Keratinocyte (primary cell): Measurements from ENCODE around the gene ANTXRL. TPM values are rescaled to one million over a fixed set of nuclear protein-coding genes. Genes with fewer than 3 reads are reported as not detected.

ENCODE experiments used
- DNase-seq: peaks from one replicate; pipeline ENCODE4 v3.0.0-alpha.2; 2011; ENCODE audit warnings: low read depth, missing footprints, low spot score
- FAIRE-seq: peaks from 2 replicates; lab custom pipeline; 2011; peaks lifted over from hg19 to GRCh38; lab: Jason Lieb, UNC
- H2AFZ ChIP-seq: 2 replicates; pipeline ENCODE4 v1.6.0; 2012; ENCODE audit warnings: low read length, control low read depth, inconsistent platforms; ENCODE audit not compliant: control insufficient read depth
- H3K27ac ChIP-seq: 2 replicates; pipeline ENCODE4 v1.5.1; 2011; ENCODE audit warnings: low read length; ENCODE audit not compliant: control insufficient read depth, insufficient read depth
- H3K27me3 ChIP-seq: 3 replicates; pipeline ENCODE4 v1.6.0; 2011; ENCODE audit warnings: low read length; ENCODE audit not compliant: control insufficient read depth, insufficient read depth; ENCODE audit errors: extremely low read depth
- H3K36me3 ChIP-seq, 2 experiments: 2 replicates in 1 of 2; 3 replicates in 1 of 2; pipeline ENCODE4 v1.5.1; 2011; ENCODE audit warnings: low read length in 2 of 2, mild to moderate bottlenecking in 1 of 2; ENCODE audit not compliant: control insufficient read depth in 2 of 2, insufficient read depth in 2 of 2; ENCODE audit errors: extremely low read depth in 1 of 2
- H3K4me1 ChIP-seq: 3 replicates; pipeline ENCODE4 v1.5.1; 2011; ENCODE audit warnings: low read length; ENCODE audit not compliant: control insufficient read depth, insufficient read depth; ENCODE audit errors: extremely low read depth
- H3K4me2 ChIP-seq: 3 replicates; pipeline ENCODE4 v1.6.0; 2011; ENCODE audit warnings: low read depth, low read length; ENCODE audit not compliant: control insufficient read depth, insufficient read depth; ENCODE audit errors: extremely low read depth
- H3K4me3 ChIP-seq, 3 experiments: fragments of 200-600 bp in 1 of 3; sonication (generic) in 1 of 3; 2 replicates in 2 of 3; 3 replicates in 1 of 3; pipeline ENCODE4 v1.5.1; 2011 to 2016; ENCODE audit warnings: low read length in 3 of 3, mild to moderate bottlenecking in 3 of 3, control low read depth in 2 of 3, inconsistent platforms in 1 of 3, low read depth in 1 of 3, mixed read lengths in 1 of 3, mixed run types in 1 of 3, moderate library complexity in 1 of 3; ENCODE audit not compliant: control insufficient read depth in 2 of 3, insufficient read depth in 2 of 3; ENCODE audit errors: extremely low read depth in 1 of 3
- H3K79me2 ChIP-seq: 2 replicates; pipeline ENCODE4 v1.6.0; 2012; ENCODE audit warnings: low read length; ENCODE audit not compliant: control insufficient read depth, insufficient read depth
- H3K9ac ChIP-seq: 3 replicates; pipeline ENCODE4 v1.6.0; 2011; ENCODE audit warnings: low read length; ENCODE audit not compliant: control insufficient read depth, insufficient read depth; ENCODE audit errors: extremely low read depth
- H3K9me1 ChIP-seq: 3 replicates; pipeline ENCODE4 v1.6.0; 2011; ENCODE audit warnings: low read length; ENCODE audit not compliant: control insufficient read depth, insufficient read depth; ENCODE audit errors: extremely low read depth
- H3K9me3 ChIP-seq: 2 replicates; pipeline ENCODE4 v1.5.1; 2012; ENCODE audit warnings: low read depth, low read length; ENCODE audit not compliant: control insufficient read depth
- H4K20me1 ChIP-seq: 3 replicates; pipeline ENCODE4 v1.6.0; 2011; ENCODE audit warnings: low read length; ENCODE audit not compliant: control insufficient read depth, insufficient read depth; ENCODE audit errors: extremely low read depth
- EZH2 ChIP-seq: IDR thresholded peaks from one replicate; pipeline ENCODE4 v1.6.1; 2012; ENCODE audit warnings: inconsistent platforms, mild to moderate bottlenecking, low read length, moderate library complexity
- dilution Hi-C: fragments of 300-500 bp; cut with MboI; formaldehyde crosslinking; loops from one replicate; pipeline ENCODE4 v1.7.0; 2020; ENCODE audit warnings: low sequenced_read_pairs; ENCODE audit not compliant: extremely low pct_ligation_motif_present
- polyA plus RNA-seq, 5 experiments: library from polyadenylated mRNA; depleted of rRNA in 3 of 5; stranded (reverse) in 3 of 5; stranded (forward) in 1 of 5; unstranded in 1 of 5; fragments of >200 nt; gene quantifications; 1 replicate in 1 of 5; 2 replicates in 3 of 5; 3 replicates in 1 of 5; pipeline versions ENCODE4 v1.2.1 to v1.2.3, GENCODE V29; 2011 to 2012; ENCODE audit warnings: missing spikeins in 2 of 5, low read depth in 1 of 5, low replicate concordance in 1 of 5
- TF ChIP-seq, protein P1 (sequence below), 3 experiments: IDR thresholded peaks in 1 of 3; conservative IDR thresholded peaks in 1 of 3; optimal IDR thresholded peaks in 1 of 3; 2 replicates in 2 of 3; 3 replicates in 1 of 3; pipeline versions ENCODE3 to v1.5.1; 2011; ENCODE audit warnings: low read length in 3 of 3, mild to moderate bottlenecking in 3 of 3, moderate library complexity in 2 of 3, control low read depth in 1 of 3, inconsistent platforms in 1 of 3; ENCODE audit not compliant: insufficient read depth in 2 of 3; ENCODE audit errors: extremely low read depth in 1 of 3

ANTXRL gene
- polyA plus RNA-seq, 1 donor (not counting 4 experiments of a cell fraction or from before 2014, with no cell fraction given) = not detected

DNA sequence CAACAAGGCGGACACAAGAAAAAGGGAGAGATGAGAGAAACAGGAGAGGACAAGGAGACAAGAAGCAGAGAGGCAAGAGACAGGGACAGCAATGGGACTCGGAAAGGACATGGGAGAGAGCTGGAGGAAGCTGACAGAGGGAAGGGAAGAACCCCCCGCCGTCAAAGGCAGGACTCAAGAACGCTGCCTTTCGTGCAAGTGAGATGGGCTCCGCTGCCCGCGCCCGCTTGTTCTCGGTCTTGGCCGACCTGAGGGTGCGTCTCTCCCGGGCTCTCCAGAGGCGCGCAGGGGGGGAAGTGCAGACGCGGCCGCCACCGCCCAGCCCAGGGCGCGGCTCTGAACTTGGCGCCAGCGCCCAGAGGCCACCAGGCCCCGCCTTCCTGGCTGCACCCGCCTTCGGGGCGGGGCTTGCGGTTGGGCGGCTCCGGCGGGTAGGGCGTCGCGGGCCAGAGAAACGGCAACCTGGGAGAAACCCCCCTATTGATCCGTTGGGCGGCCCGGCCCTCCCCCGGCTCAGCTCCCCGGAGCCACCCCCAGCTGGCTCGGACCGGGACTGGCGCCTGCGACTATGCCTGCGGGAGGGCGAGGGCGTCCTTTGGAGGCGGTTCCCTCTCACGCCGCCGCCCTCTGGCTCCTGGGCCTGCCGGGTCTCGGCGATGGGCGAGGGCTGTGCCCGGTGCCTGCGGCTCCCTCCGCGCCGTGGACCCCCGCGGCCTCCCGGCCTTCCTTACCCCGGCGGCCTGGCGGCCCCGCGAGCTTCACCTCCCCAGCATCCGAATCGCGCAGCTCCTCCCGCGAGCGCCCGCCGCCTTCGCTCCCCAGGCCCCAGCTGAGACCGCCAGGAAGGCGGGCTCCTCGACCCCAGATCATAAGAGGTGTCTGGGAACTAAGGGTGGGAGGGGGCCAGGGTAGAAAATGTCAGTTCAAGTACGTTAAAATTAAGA is 2.2 kb upstream of the ANTXRL start:
- H3K9me1 ChIP-seq = no peaks in the 10 kb centered on the region
- peaks cover 22% of the 10 kb centered on the region for H3K27me3 ChIP-seq
- TF ChIP-seq, protein P1, sequence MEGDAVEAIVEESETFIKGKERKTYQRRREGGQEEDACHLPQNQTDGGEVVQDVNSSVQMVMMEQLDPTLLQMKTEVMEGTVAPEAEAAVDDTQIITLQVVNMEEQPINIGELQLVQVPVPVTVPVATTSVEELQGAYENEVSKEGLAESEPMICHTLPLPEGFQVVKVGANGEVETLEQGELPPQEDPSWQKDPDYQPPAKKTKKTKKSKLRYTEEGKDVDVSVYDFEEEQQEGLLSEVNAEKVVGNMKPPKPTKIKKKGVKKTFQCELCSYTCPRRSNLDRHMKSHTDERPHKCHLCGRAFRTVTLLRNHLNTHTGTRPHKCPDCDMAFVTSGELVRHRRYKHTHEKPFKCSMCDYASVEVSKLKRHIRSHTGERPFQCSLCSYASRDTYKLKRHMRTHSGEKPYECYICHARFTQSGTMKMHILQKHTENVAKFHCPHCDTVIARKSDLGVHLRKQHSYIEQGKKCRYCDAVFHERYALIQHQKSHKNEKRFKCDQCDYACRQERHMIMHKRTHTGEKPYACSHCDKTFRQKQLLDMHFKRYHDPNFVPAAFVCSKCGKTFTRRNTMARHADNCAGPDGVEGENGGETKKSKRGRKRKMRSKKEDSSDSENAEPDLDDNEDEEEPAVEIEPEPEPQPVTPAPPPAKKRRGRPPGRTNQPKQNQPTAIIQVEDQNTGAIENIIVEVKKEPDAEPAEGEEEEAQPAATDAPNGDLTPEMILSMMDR (optimal IDR thresholded peaks at IDR 0.05 in 1 of 3, IDR thresholded peaks at IDR 0.05 in 1 of 3, conservative IDR thresholded peaks at IDR 0.05 in 1 of 3; ENCODE audit: extremely low read depth in 1 of 3, insufficient read depth in 2 of 3, low read length in 3 of 3) = no peak
- no peak for TF ChIP-seq EZH2
- no peaks in the 10 kb centered on the region for H3K9me3 ChIP-seq
- H3K4me2 ChIP-seq = peak overlapping the region; percentile 45
- dilution Hi-C loops = no loop called here
- no peaks in the 10 kb centered on the region for H4K20me1 ChIP-seq
- H3K4me3 ChIP-seq = peak overlapping the region; percentile 66 to 77 (median 69)
- H3K4me1 ChIP-seq = peaks cover 3% of the 10 kb centered on the region
- H2AFZ ChIP-seq = peak overlapping the region; percentile 83
- H3K27ac ChIP-seq = no peak overlapping the region
- FAIRE-seq (no peak), DNase-seq (peak; percentile 35)
- H3K36me3 ChIP-seq = no peaks in the 10 kb centered on the region
- peak overlapping the region; percentile 74 for H3K9ac ChIP-seq
- H3K79me2 ChIP-seq = no peaks in the 10 kb centered on the region

DNA sequence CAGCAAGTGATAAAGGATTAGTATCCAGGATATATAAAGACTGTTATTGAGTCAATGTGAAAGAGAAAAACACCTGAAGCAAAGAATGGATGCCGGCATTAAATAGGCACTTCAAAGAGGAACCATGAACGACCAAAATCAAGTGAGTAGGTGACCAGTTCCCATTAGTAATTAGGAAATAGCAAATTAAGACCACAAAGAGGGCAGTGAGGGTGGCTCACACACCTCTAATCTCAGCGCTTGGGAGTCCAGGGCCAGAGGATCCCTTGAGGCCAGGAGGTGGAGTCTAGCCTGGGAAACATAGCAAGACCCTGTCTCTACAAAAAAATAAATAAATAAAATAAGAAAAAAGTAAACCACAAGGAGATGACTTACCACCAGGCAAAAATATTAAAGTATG is 1.5 kb upstream of the ANTXRL start:
- H3K4me1 ChIP-seq = peaks cover 3% of the 10 kb centered on the region

More for the DNA sequence above, 1.5 kb upstream of the ANTXRL start:
- FAIRE-seq = no peak
- Histone ChIP-seq H2AFZ (no peak overlapping the region), H3K27me3 (peaks cover 22% of the 10 kb centered on the region), H3K9ac (peak overlapping the region; percentile 74), H4K20me1 (no peaks in the 10 kb centered on the region), H3K27ac (no peak overlapping the region), H3K79me2 (no peaks in the 10 kb centered on the region), H3K4me3 (peak overlapping the region; percentile 66 to 77 (median 69)), H3K9me3 (no peaks in the 10 kb centered on the region), H3K36me3 (no peaks in the 10 kb centered on the region), H3K4me2 (peak overlapping the region; percentile 45), H3K9me1 (no peaks in the 10 kb centered on the region)
- TF ChIP-seq EZH2 = no peak
- TF ChIP-seq, protein P1 (optimal IDR thresholded peaks at IDR 0.05 in 1 of 3, IDR thresholded peaks at IDR 0.05 in 1 of 3, conservative IDR thresholded peaks at IDR 0.05 in 1 of 3; ENCODE audit: extremely low read depth in 1 of 3, insufficient read depth in 2 of 3, low read length in 3 of 3) = no peak
- dilution Hi-C loops = no loop called here
- no peak for DNase-seq
